ENCODE results near the gene TOM1L2. TPM values are rescaled to one million over a fixed set of nuclear protein-coding genes. Genes with fewer than 3 reads are reported as not detected.
A peak's percentile ranks its signal among the peaks of the same experiment; 100 is the strongest.

The TOM1L2 gene
- total and polyA plus RNA-seq, 2 experiments from 2014 or later, result 46.4 to 145 TPM

DNA sequence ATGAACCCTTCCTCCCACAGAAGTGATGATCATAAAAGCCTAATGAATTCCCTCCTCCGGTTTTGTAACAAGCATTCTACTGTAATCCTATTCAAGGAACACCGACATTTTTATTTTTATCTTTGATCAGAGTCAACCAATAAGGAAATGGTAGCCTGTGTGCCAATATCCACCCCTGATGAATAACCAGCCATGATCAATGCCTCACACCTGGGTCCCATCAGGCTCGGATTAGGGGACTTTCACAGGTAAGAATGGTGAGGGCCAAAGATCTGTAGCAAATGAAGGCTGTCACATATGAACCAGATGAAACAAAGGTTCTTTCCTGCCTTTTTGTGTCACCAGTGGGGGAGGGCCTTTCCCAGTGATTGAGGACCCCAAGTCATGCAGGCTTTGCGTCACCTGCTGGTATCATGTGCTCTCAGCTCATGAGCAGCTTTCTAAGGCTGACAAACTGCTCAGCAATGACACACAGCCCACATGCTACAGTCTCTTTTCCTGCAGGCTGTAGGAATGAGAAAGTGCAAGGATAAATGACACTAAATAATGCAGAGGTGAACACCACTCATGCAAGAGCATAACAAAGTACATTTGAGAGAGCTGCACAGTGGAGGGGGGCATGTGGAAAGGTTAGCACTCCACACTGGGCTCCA, 34.9 kb downstream of the TOM1L2 start:
- Histone ChIP-seq H3K27me3 (no peaks in the 10 kb centered on the region), H3K27ac (no peak overlapping the region), H3K9me3 (ENCODE audit: low read depth) (no peaks in the 10 kb centered on the region), H3K36me3 (no peaks in the 10 kb centered on the region), H3K4me1 (ENCODE audit: low read depth) (peaks cover 40% of the 10 kb centered on the region), H3K4me3 (no peak overlapping the region)
- TF ChIP-seq, protein P1, sequence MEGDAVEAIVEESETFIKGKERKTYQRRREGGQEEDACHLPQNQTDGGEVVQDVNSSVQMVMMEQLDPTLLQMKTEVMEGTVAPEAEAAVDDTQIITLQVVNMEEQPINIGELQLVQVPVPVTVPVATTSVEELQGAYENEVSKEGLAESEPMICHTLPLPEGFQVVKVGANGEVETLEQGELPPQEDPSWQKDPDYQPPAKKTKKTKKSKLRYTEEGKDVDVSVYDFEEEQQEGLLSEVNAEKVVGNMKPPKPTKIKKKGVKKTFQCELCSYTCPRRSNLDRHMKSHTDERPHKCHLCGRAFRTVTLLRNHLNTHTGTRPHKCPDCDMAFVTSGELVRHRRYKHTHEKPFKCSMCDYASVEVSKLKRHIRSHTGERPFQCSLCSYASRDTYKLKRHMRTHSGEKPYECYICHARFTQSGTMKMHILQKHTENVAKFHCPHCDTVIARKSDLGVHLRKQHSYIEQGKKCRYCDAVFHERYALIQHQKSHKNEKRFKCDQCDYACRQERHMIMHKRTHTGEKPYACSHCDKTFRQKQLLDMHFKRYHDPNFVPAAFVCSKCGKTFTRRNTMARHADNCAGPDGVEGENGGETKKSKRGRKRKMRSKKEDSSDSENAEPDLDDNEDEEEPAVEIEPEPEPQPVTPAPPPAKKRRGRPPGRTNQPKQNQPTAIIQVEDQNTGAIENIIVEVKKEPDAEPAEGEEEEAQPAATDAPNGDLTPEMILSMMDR (IDR thresholded peaks at IDR 0.05; ENCODE audit: low read depth, low read length), result no peak
- DNase-seq (ENCODE audit: low read depth in 1 of 2, low spot score in 1 of 2), result no peak

DNA sequence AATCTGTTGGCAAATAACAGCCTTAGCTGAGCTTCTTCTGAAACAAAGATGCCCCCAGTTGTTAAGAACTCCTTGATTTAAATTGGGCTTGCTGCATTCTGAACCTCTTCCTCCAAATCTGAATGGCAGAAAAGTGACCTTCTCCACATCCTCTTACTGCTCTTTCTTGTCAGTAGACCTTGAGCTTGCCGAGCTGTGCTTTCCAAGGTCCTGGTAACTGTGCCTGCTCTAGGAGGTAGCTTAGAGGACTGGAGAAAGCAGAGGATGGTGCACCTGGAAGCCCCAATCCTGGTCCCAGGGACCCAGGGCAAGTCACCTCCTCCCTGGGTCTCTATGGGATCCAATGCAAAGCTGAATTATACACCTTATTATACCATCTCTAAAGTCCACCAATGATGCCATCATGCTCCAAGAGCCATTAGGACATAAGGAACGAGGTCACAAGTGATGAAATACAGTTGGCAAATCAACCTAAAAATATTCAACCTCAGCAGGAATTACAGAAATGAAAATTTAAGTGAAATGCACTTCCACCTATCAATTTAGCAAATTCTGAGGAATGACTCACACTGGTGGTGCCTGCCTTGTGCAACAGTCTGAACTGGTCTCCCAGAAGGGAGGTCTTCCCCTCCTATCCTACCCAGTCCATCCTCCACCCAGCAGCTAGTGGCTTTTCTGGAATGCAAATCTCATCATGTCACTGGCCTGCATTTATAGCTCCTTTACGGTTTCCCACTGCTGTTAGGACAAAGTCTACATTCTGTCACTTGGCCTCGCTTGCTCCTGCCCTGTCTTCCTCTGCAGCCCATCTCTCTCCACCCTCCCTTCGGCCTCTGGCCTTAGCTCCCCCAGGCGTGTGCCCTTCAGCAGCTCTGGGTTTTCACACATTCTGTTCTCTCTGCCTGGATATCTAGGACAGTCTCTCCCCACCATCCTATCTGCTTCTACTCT, 36.6 kb downstream of the TOM1L2 start:
- no peak overlapping the region for H3K4me3 ChIP-seq
- no peaks in the 10 kb centered on the region for H3K27me3 ChIP-seq
- peak in 1 of 2 donors; percentile 93 for DNase-seq (ENCODE audit: low read depth in 1 of 2, low spot score in 1 of 2)
- peaks cover 33% of the 10 kb centered on the region for H3K4me1 ChIP-seq (ENCODE audit: low read depth)
- TF ChIP-seq, protein P1 (IDR thresholded peaks at IDR 0.05; ENCODE audit: low read depth, low read length), result no peak
- no peak overlapping the region for H3K27ac ChIP-seq
- no peaks in the 10 kb centered on the region for H3K9me3 ChIP-seq (ENCODE audit: low read depth)
- H3K36me3 ChIP-seq, result no peaks in the 10 kb centered on the region

DNA sequence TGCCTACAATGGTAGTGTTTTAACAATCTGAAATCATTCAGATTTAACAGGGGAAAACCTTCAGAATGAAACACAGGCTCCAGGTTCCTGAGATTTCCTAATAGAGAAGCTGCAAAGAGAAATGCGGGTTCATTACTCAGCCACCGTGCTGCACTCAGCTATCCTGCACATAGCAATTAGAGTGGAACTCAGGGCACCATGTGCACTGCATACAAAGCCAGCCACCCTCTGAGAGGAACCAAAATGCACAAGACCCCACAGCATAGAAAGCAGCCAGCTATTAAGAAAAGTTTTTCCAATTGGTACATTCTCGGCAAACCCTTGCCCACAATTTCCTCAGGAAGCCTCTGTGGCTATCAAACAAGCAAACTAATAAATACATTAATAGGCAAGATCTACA, 37.4 kb downstream of the TOM1L2 start:
- Histone ChIP-seq H3K27ac (no peak overlapping the region), H3K4me1 (ENCODE audit: low read depth) (peaks cover 34% of the 10 kb centered on the region), H3K36me3 (no peaks in the 10 kb centered on the region), H3K27me3 (no peaks in the 10 kb centered on the region), H3K9me3 (ENCODE audit: low read depth) (no peaks in the 10 kb centered on the region), H3K4me3 (no peak overlapping the region)
- DNase-seq (ENCODE audit: low read depth in 1 of 2, low spot score in 1 of 2), result no peak
- TF ChIP-seq, protein P1 (IDR thresholded peaks at IDR 0.05; ENCODE audit: low read depth, low read length), result no peak

DNA sequence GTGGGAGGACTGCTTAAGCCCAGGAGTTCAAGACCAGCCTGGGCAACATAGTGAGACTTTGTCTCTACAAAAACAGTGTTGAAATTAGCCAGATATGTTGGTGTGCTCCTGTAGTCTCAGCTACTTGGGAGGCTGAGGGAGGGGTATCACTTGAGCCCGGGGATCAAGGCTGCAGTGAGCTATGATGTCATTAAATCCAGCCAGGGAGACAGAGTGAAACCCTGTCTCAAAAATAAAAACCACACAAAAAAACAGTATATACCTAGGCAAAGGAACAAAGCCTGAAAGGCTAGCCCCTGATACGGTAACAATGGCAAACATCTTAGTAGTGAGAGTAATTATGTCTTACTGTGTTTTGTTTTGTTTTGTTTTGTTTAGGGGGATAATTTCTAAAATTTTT, 38.0 kb downstream of the TOM1L2 start:
- no peak for DNase-seq (ENCODE audit: low read depth in 1 of 2, low spot score in 1 of 2)
- TF ChIP-seq, protein P1 (IDR thresholded peaks at IDR 0.05; ENCODE audit: low read depth, low read length), result no peak
- Histone ChIP-seq H3K9me3 (ENCODE audit: low read depth) (no peaks in the 10 kb centered on the region), H3K4me1 (ENCODE audit: low read depth) (peaks cover 34% of the 10 kb centered on the region), H3K27ac (no peak overlapping the region), H3K4me3 (no peak overlapping the region), H3K27me3 (no peaks in the 10 kb centered on the region), H3K36me3 (no peaks in the 10 kb centered on the region)

DNA sequence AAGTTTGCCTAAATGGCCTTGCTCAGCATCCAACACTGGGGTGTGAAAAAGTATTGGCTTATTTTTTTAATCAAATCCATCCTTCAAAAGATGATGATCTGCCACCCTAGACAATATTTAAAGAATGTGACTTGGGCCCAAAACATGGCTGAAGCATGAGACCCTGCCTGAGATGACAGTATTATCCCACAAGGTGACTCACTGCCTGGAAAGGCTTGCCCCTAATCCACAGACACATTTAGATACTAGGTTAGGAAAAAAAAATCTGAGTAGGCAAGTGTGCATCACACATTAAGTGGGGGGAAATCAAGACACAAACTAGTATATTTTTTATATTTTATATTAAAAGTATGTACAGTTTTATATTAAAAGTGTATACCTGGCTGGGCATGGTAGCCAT, 38.4 kb downstream of the TOM1L2 start:
- TF ChIP-seq, protein P1 (IDR thresholded peaks at IDR 0.05; ENCODE audit: low read depth, low read length), result no peak
- no peaks in the 10 kb centered on the region for H3K27me3 ChIP-seq
- no peak for DNase-seq (ENCODE audit: low read depth in 1 of 2, low spot score in 1 of 2)
- H3K27ac ChIP-seq, result no peak overlapping the region
- H3K36me3 ChIP-seq, result no peaks in the 10 kb centered on the region
- H3K4me3 ChIP-seq, result no peak overlapping the region
- peaks cover 30% of the 10 kb centered on the region for H3K4me1 ChIP-seq (ENCODE audit: low read depth)
- no peaks in the 10 kb centered on the region for H3K9me3 ChIP-seq (ENCODE audit: low read depth)

Data from cardiac muscle cell (in vitro differentiated cells and primary cell).